ENCODE data around the gene NME4.

Gene NME4

GRCh38 chr16:370443-370842 lies 26.6 kb upstream of the NME4 start, which contains the start of gene MRPL28:
MRPL28 (minus strand) TSS chr16:370538; CDS start chr16:370218, 320 bp downstream.
- no peak for TF ChIP-seq CTCF (IDR thresholded peaks at IDR 0.05; ENCODE audit: insufficient read depth, missing control alignments)
- no peak for FAIRE-seq
- peak; percentile 98 for DNase-seq (ENCODE audit: insufficient read length, low spot score)

- FAIRE-seq, result no peak
- no peak for DNase-seq (ENCODE audit: insufficient read length, low spot score)
- no peak for TF ChIP-seq CTCF (IDR thresholded peaks at IDR 0.05; ENCODE audit: insufficient read depth, missing control alignments)
These were observed 26.0 kb upstream of the NME4 start for GRCh38 chr16:370979-371514.

- FAIRE-seq, result no peak
- DNase-seq (ENCODE audit: insufficient read length, low spot score), result no peak
- TF ChIP-seq CTCF (IDR thresholded peaks at IDR 0.05; ENCODE audit: insufficient read depth, missing control alignments), result no peak
These were observed 25.3 kb upstream of the NME4 start for GRCh38 chr16:371515-372301.

GRCh38 chr16:372302-372983 lies 24.6 kb upstream of the NME4 start:
- DNase-seq (ENCODE audit: insufficient read length, low spot score) (no peak), FAIRE-seq (no peak)
- TF ChIP-seq CTCF (IDR thresholded peaks at IDR 0.05; ENCODE audit: insufficient read depth, missing control alignments), result no peak

GRCh38 chr16:373020-373598 lies 23.9 kb upstream of the NME4 start:
- no peak for DNase-seq (ENCODE audit: insufficient read length, low spot score)
- TF ChIP-seq CTCF (IDR thresholded peaks at IDR 0.05; ENCODE audit: insufficient read depth, missing control alignments), result no peak
- no peak for FAIRE-seq

- no peak for DNase-seq (ENCODE audit: insufficient read length, low spot score)
- no peak for FAIRE-seq
- no peak for TF ChIP-seq CTCF (IDR thresholded peaks at IDR 0.05; ENCODE audit: insufficient read depth, missing control alignments)
These were observed 23.0 kb upstream of the NME4 start for GRCh38 chr16:373848-374615.
